ENCODE data around the gene HDAC4.

HDAC4 gene

DNA sequence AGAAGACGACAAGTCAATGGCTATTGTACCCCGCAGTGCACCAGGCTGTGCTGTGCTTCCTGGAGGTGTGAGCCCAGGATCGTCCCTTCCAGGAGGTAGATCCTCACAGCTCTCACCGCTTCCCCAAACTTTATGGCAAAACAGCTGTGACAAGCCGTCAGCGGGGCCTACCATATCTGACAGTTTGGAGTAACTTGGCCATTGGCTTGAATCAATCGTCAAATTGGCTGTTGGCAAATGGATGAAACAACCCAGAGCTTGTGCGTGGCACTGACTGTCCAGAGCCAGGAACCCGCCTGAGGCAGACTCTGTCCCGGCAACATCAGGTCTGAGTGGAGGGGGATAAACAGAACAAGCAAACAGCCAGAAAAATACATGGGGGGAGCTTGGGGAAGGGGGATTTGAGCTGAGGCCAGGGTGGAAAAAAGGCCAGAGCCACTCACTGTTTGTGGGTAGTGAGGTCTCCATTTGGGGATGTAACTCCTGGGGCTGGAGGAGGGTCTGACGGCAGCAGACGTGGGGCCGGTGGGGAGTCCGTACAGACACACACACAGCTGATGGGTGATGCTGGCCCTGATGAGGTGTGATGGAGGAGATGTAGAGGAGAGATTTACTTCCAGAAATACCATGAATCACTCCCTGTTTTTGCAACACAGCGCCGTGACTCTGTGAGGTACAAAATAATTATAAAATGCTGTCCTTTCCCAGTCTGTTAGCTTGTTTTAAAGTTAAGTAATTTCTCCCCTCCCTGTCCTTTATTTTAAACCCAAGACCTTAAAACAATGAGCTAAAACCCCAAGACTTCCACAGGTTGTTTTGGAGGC, 378.2 kb downstream of the HDAC4 start:
- no peak for TF ChIP-seq ZNF518A (tag by site-specific recombination; conservative IDR thresholded peaks at IDR 0.05; ENCODE audit: low read depth)
- TF ChIP-seq ZNF10 (tag by site-specific recombination; IDR thresholded peaks at IDR 0.05) = no peak
- no peak for TF ChIP-seq ZNF19 (tag by site-specific recombination; IDR thresholded peaks at IDR 0.05; ENCODE audit: low read depth)
- no peak for TF ChIP-seq ZNF510 (tag by site-specific recombination; IDR thresholded peaks at IDR 0.05; ENCODE audit: insufficient replicate concordance)
- TF ChIP-seq, protein P1, sequence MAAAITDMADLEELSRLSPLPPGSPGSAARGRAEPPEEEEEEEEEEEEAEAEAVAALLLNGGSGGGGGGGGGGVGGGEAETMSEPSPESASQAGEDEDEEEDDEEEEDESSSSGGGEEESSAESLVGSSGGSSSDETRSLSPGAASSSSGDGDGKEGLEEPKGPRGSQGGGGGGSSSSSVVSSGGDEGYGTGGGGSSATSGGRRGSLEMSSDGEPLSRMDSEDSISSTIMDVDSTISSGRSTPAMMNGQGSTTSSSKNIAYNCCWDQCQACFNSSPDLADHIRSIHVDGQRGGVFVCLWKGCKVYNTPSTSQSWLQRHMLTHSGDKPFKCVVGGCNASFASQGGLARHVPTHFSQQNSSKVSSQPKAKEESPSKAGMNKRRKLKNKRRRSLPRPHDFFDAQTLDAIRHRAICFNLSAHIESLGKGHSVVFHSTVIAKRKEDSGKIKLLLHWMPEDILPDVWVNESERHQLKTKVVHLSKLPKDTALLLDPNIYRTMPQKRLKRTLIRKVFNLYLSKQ (tag by site-specific recombination; IDR thresholded peaks at IDR 0.05; ENCODE audit: borderline replicate concordance) = no peak
- TF ChIP-seq ZBTB17 (tag by site-specific recombination; IDR thresholded peaks at IDR 0.05) = no peak
- TF ChIP-seq ZNF311 (tag by site-specific recombination; IDR thresholded peaks at IDR 0.05; ENCODE audit: borderline replicate concordance) = no peak
- TF ChIP-seq ZNF76 (tag by site-specific recombination; IDR thresholded peaks at IDR 0.05; ENCODE audit: borderline replicate concordance, low read depth) = no peak
- TF ChIP-seq KLF16 (tag by site-specific recombination; IDR thresholded peaks at IDR 0.05) = no peak
- TF ChIP-seq IKZF3 (tag by site-specific recombination; IDR thresholded peaks at IDR 0.05) = no peak
- TF ChIP-seq, protein P2, sequence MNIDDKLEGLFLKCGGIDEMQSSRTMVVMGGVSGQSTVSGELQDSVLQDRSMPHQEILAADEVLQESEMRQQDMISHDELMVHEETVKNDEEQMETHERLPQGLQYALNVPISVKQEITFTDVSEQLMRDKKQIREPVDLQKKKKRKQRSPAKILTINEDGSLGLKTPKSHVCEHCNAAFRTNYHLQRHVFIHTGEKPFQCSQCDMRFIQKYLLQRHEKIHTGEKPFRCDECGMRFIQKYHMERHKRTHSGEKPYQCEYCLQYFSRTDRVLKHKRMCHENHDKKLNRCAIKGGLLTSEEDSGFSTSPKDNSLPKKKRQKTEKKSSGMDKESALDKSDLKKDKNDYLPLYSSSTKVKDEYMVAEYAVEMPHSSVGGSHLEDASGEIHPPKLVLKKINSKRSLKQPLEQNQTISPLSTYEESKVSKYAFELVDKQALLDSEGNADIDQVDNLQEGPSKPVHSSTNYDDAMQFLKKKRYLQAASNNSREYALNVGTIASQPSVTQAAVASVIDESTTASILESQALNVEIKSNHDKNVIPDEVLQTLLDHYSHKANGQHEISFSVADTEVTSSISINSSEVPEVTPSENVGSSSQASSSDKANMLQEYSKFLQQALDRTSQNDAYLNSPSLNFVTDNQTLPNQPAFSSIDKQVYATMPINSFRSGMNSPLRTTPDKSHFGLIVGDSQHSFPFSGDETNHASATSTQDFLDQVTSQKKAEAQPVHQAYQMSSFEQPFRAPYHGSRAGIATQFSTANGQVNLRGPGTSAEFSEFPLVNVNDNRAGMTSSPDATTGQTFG (tag by site-specific recombination; IDR thresholded peaks at IDR 0.05; ENCODE audit: borderline replicate concordance) = no peak
- TF ChIP-seq ZSCAN23 (tag by site-specific recombination; IDR thresholded peaks at IDR 0.05) = no peak
- TF ChIP-seq ZNF341 (tag by site-specific recombination; IDR thresholded peaks at IDR 0.05; ENCODE audit: low read depth) = no peak
- no peak for TF ChIP-seq ZBTB21 (tag by site-specific recombination; IDR thresholded peaks at IDR 0.05)
- no peak for TF ChIP-seq ZNF23 (tag by site-specific recombination; IDR thresholded peaks at IDR 0.05; ENCODE audit: borderline replicate concordance)
- TF ChIP-seq, protein P3, sequence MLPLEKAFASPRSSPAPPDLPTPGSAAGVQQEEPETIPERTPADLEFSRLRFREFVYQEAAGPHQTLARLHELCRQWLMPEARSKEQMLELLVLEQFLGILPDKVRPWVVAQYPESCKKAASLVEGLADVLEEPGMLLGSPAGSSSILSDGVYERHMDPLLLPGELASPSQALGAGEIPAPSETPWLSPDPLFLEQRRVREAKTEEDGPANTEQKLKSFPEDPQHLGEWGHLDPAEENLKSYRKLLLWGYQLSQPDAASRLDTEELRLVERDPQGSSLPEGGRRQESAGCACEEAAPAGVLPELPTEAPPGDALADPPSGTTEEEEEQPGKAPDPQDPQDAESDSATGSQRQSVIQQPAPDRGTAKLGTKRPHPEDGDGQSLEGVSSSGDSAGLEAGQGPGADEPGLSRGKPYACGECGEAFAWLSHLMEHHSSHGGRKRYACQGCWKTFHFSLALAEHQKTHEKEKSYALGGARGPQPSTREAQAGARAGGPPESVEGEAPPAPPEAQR (tag by site-specific recombination; IDR thresholded peaks at IDR 0.05) = no peak
- Histone ChIP-seq H3K4me1 (ENCODE audit: control insufficient read depth, insufficient read depth, low read length) (no peaks in the 10 kb centered on the region), H3K9me3 (ENCODE audit: control insufficient read depth, insufficient read depth, low read depth, low read length) (no peaks in the 10 kb centered on the region), H3K27ac (ENCODE audit: extremely low read depth, low read depth, low read length) (no peak overlapping the region), H3K4me3 (ENCODE audit: low read depth, low read length) (no peak overlapping the region), H3K36me3 (ENCODE audit: control insufficient read depth in 2 of 2, insufficient read depth in 1 of 2, low read length in 2 of 2) (no peaks in the 10 kb centered on the region)
- CTCF ChIA-PET = interaction anchor here (0.5 kb wide), 1 partner anchor 90 kb away, joined by 3 read pairs; no protein-coding TSS in a partner anchor
- POLR2A ChIA-PET = no interaction called here
